ENCODE measurements around the gene OR8D2. TPM values are rescaled to one million over a fixed set of nuclear protein-coding genes. Genes with fewer than 3 reads are reported as not detected.

Gene OR8D2
- total and polyA plus RNA-seq, 2 donors from 2014 or later: not detected

- FAIRE-seq (no peak), DNase-seq (no peak)
- Histone ChIP-seq H3K9me3 (ENCODE audit: control insufficient read depth in 2 of 3, insufficient read depth in 1 of 3, low read length in 3 of 3) (no peaks in the 10 kb centered on the region), H3K4me1 (ENCODE audit: control insufficient read depth in 2 of 3, insufficient read depth in 2 of 3, low read depth in 1 of 3, low read length in 3 of 3) (no peaks in the 10 kb centered on the region), H3K27me3 (ENCODE audit: control insufficient read depth, insufficient read depth, low read length) (no peaks in the 10 kb centered on the region), H3K4me3 (ENCODE audit: low read length in 3 of 3) (no peak within 1 kb of the TSS), H3K27ac (ENCODE audit: low read depth in 2 of 2, low read length in 2 of 2) (no peak within 1 kb of the TSS), H3K9ac (ENCODE audit: low read length in 3 of 3) (no peak within 1 kb of the TSS), H3K36me3 (ENCODE audit: control insufficient read depth in 2 of 3, insufficient read depth in 3 of 3, low read length in 3 of 3) (no peaks in the 10 kb centered on the region)
- intact Hi-C loops (cut with DNase I): no loop called here
- TF ChIP-seq CTCF (IDR thresholded peaks at IDR 0.05; ENCODE audit: borderline replicate concordance, extremely low read depth, insufficient read depth): no peak
Measured at GRCh38 chr11:124313849-124314248, 6.1 kb downstream of the OR8D2 start, which contains the start of gene OR8D1. Gene OR8D1 (minus strand): TSS chr11:124313949. CDS start chr11:124310766, 3,183 bp downstream.

GRCh38 chr11:124313131-124313530, 6.9 kb downstream of the OR8D2 start:
- H3K36me3 ChIP-seq (ENCODE audit: control insufficient read depth in 2 of 3, insufficient read depth in 3 of 3, low read length in 3 of 3): no peaks in the 10 kb centered on the region
- no peak for TF ChIP-seq CTCF (IDR thresholded peaks at IDR 0.05; ENCODE audit: borderline replicate concordance, extremely low read depth, insufficient read depth)
- FAIRE-seq: no peak
- H3K27me3 ChIP-seq (ENCODE audit: control insufficient read depth, insufficient read depth, low read length): no peaks in the 10 kb centered on the region
- intact Hi-C loops (cut with DNase I): no loop called here
- H3K9me3 ChIP-seq (ENCODE audit: control insufficient read depth in 2 of 3, insufficient read depth in 1 of 3, low read length in 3 of 3): no peaks in the 10 kb centered on the region
- H3K4me1 ChIP-seq (ENCODE audit: control insufficient read depth in 2 of 3, insufficient read depth in 2 of 3, low read depth in 1 of 3, low read length in 3 of 3): no peaks in the 10 kb centered on the region
- DNase-seq: no peak
- no peak overlapping the region for H3K9ac ChIP-seq (ENCODE audit: low read length in 3 of 3)
- no peak overlapping the region for H3K27ac ChIP-seq (ENCODE audit: low read depth in 2 of 2, low read length in 2 of 2)
- H3K4me3 ChIP-seq (ENCODE audit: low read length in 3 of 3): no peak overlapping the region

- Histone ChIP-seq H3K9ac (ENCODE audit: low read length in 3 of 3) (no peak overlapping the region), H3K36me3 (ENCODE audit: control insufficient read depth in 2 of 3, insufficient read depth in 3 of 3, low read length in 3 of 3) (no peaks in the 10 kb centered on the region), H3K4me1 (ENCODE audit: control insufficient read depth in 2 of 3, insufficient read depth in 2 of 3, low read depth in 1 of 3, low read length in 3 of 3) (no peaks in the 10 kb centered on the region), H3K4me3 (ENCODE audit: low read length in 3 of 3) (no peak overlapping the region), H3K9me3 (ENCODE audit: control insufficient read depth in 2 of 3, insufficient read depth in 1 of 3, low read length in 3 of 3) (no peaks in the 10 kb centered on the region), H3K27me3 (ENCODE audit: control insufficient read depth, insufficient read depth, low read length) (no peaks in the 10 kb centered on the region), H3K27ac (ENCODE audit: low read depth in 2 of 2, low read length in 2 of 2) (no peak overlapping the region)
- DNase-seq (no peak), FAIRE-seq (no peak)
- intact Hi-C loops (cut with DNase I): no loop called here
- TF ChIP-seq CTCF (IDR thresholded peaks at IDR 0.05; ENCODE audit: borderline replicate concordance, extremely low read depth, insufficient read depth): no peak
Measured at GRCh38 chr11:124311670-124312069, 8.3 kb downstream of the OR8D2 start.

- intact Hi-C loops (cut with DNase I): no loop called here
- Histone ChIP-seq H3K4me3 (ENCODE audit: low read length in 3 of 3) (no peak overlapping the region), H3K27ac (ENCODE audit: low read depth in 2 of 2, low read length in 2 of 2) (no peak overlapping the region), H3K27me3 (ENCODE audit: control insufficient read depth, insufficient read depth, low read length) (no peaks in the 10 kb centered on the region), H3K9ac (ENCODE audit: low read length in 3 of 3) (no peak overlapping the region), H3K4me1 (ENCODE audit: control insufficient read depth in 2 of 3, insufficient read depth in 2 of 3, low read depth in 1 of 3, low read length in 3 of 3) (no peaks in the 10 kb centered on the region), H3K9me3 (ENCODE audit: control insufficient read depth in 2 of 3, insufficient read depth in 1 of 3, low read length in 3 of 3) (no peaks in the 10 kb centered on the region), H3K36me3 (ENCODE audit: control insufficient read depth in 2 of 3, insufficient read depth in 3 of 3, low read length in 3 of 3) (no peaks in the 10 kb centered on the region)
- no peak for FAIRE-seq
- no peak for DNase-seq
- TF ChIP-seq CTCF (IDR thresholded peaks at IDR 0.05; ENCODE audit: borderline replicate concordance, extremely low read depth, insufficient read depth): no peak
Measured at GRCh38 chr11:124311269-124311668, 8.7 kb downstream of the OR8D2 start.

Data from kidney (tissue), 14 donors.